ENCODE results near the gene ZFP91. TPM values are rescaled to one million over a fixed set of nuclear protein-coding genes. Genes with fewer than 3 reads are reported as not detected.

Gene ZFP91
- total RNA-seq, 1 donor from 2014 or later = 59.3 TPM

GRCh38 chr11:58640386-58641023 is 61.6 kb downstream of the ZFP91 start:
- peaks cover 12% of the 10 kb centered on the region for H3K4me1 Mint-ChIP-seq (ENCODE audit: low read depth)
- no peak overlapping the region for H3K27ac Mint-ChIP-seq
- H3K4me3 Mint-ChIP-seq (ENCODE audit: low read depth) = no peak overlapping the region
- H3K9me3 Mint-ChIP-seq = peaks cover 4% of the 10 kb centered on the region
- H3K36me3 Mint-ChIP-seq (ENCODE audit: low read depth) = no peaks in the 10 kb centered on the region
- H3K27me3 Mint-ChIP-seq (ENCODE audit: low read depth) = peaks cover 4% of the 10 kb centered on the region
- intact Hi-C loops (cut with micrococcal nuclease) = no loop called here
- DNase-seq (ENCODE audit: low spot score) = no peak

- peaks cover 12% of the 10 kb centered on the region for H3K4me1 Mint-ChIP-seq (ENCODE audit: low read depth)
- H3K27me3 Mint-ChIP-seq (ENCODE audit: low read depth) = peaks cover 4% of the 10 kb centered on the region
- peaks cover 8% of the 10 kb centered on the region for H3K9me3 Mint-ChIP-seq
- H3K27ac Mint-ChIP-seq = no peak overlapping the region
- intact Hi-C loops (cut with micrococcal nuclease) = no loop called here
- DNase-seq (ENCODE audit: low spot score) = no peak
- no peak overlapping the region for H3K4me3 Mint-ChIP-seq (ENCODE audit: low read depth)
- no peaks in the 10 kb centered on the region for H3K36me3 Mint-ChIP-seq (ENCODE audit: low read depth)
Observed at GRCh38 chr11:58641341-58641740, 62.5 kb downstream of the ZFP91 start.

GRCh38 chr11:58641803-58642581 is 63.1 kb downstream of the ZFP91 start:
- intact Hi-C loops (cut with micrococcal nuclease) = no loop called here
- Mint-ChIP-seq H3K4me1 (ENCODE audit: low read depth) (peaks cover 12% of the 10 kb centered on the region), H3K27ac (no peak overlapping the region), H3K9me3 (peaks cover 12% of the 10 kb centered on the region), H3K4me3 (ENCODE audit: low read depth) (no peak overlapping the region), H3K27me3 (ENCODE audit: low read depth) (peaks cover 4% of the 10 kb centered on the region), H3K36me3 (ENCODE audit: low read depth) (no peaks in the 10 kb centered on the region)
- no peak for DNase-seq (ENCODE audit: low spot score)

GRCh38 chr11:58645854-58646253 is 67.0 kb downstream of the ZFP91 start:
- DNase-seq (ENCODE audit: low spot score) = no peak
- Mint-ChIP-seq H3K4me1 (ENCODE audit: low read depth) (peaks cover 5% of the 10 kb centered on the region), H3K27ac (no peak overlapping the region), H3K27me3 (ENCODE audit: low read depth) (peaks cover 6% of the 10 kb centered on the region), H3K9me3 (peaks cover 12% of the 10 kb centered on the region), H3K4me3 (ENCODE audit: low read depth) (no peak overlapping the region), H3K36me3 (ENCODE audit: low read depth) (no peaks in the 10 kb centered on the region)
- intact Hi-C loops (cut with micrococcal nuclease) = no loop called here

- peaks cover 9% of the 10 kb centered on the region for H3K27me3 Mint-ChIP-seq (ENCODE audit: low read depth)
- H3K36me3 Mint-ChIP-seq (ENCODE audit: low read depth) = no peaks in the 10 kb centered on the region
- no peak overlapping the region for H3K4me3 Mint-ChIP-seq (ENCODE audit: low read depth)
- peaks cover 4% of the 10 kb centered on the region for H3K4me1 Mint-ChIP-seq (ENCODE audit: low read depth)
- no peak for DNase-seq (ENCODE audit: low spot score)
- H3K9me3 Mint-ChIP-seq = peaks cover 12% of the 10 kb centered on the region
- intact Hi-C loops (cut with micrococcal nuclease) = no loop called here
- no peak overlapping the region for H3K27ac Mint-ChIP-seq
Observed at GRCh38 chr11:58647141-58647699, 68.4 kb downstream of the ZFP91 start.

- intact Hi-C loops (cut with micrococcal nuclease) = no loop called here
- H3K27me3 Mint-ChIP-seq (ENCODE audit: low read depth) = peaks cover 7% of the 10 kb centered on the region
- H3K36me3 Mint-ChIP-seq (ENCODE audit: low read depth) = no peaks in the 10 kb centered on the region
- H3K27ac Mint-ChIP-seq = no peak overlapping the region
- H3K4me3 Mint-ChIP-seq (ENCODE audit: low read depth) = no peak overlapping the region
- peaks cover 12% of the 10 kb centered on the region for H3K9me3 Mint-ChIP-seq
- no peak for DNase-seq (ENCODE audit: low spot score)
- H3K4me1 Mint-ChIP-seq (ENCODE audit: low read depth) = peaks cover 4% of the 10 kb centered on the region
Observed at GRCh38 chr11:58647866-58648265, 69.0 kb downstream of the ZFP91 start.

GRCh38 chr11:58649623-58650022 is 70.8 kb downstream of the ZFP91 start:
- H3K4me3 Mint-ChIP-seq (ENCODE audit: low read depth) = no peak overlapping the region
- intact Hi-C loops (cut with micrococcal nuclease) = no loop called here
- H3K4me1 Mint-ChIP-seq (ENCODE audit: low read depth) = peaks cover 11% of the 10 kb centered on the region
- H3K27ac Mint-ChIP-seq = no peak overlapping the region
- H3K36me3 Mint-ChIP-seq (ENCODE audit: low read depth) = no peaks in the 10 kb centered on the region
- no peak for DNase-seq (ENCODE audit: low spot score)
- H3K9me3 Mint-ChIP-seq = peaks cover 8% of the 10 kb centered on the region
- peaks cover 5% of the 10 kb centered on the region for H3K27me3 Mint-ChIP-seq (ENCODE audit: low read depth)

GRCh38 chr11:58650496-58650895 is 71.6 kb downstream of the ZFP91 start:
- Mint-ChIP-seq H3K27me3 (ENCODE audit: low read depth) (peaks cover 5% of the 10 kb centered on the region), H3K9me3 (peaks cover 8% of the 10 kb centered on the region), H3K4me3 (ENCODE audit: low read depth) (no peak overlapping the region), H3K4me1 (ENCODE audit: low read depth) (peaks cover 13% of the 10 kb centered on the region), H3K36me3 (ENCODE audit: low read depth) (no peaks in the 10 kb centered on the region), H3K27ac (no peak overlapping the region)
- intact Hi-C loops (cut with micrococcal nuclease) = no loop called here
- no peak for DNase-seq (ENCODE audit: low spot score)

- intact Hi-C loops (cut with micrococcal nuclease) = no loop called here
- no peaks in the 10 kb centered on the region for H3K9me3 Mint-ChIP-seq
- DNase-seq (ENCODE audit: low spot score) = no peak
- H3K36me3 Mint-ChIP-seq (ENCODE audit: low read depth) = no peaks in the 10 kb centered on the region
- H3K27me3 Mint-ChIP-seq (ENCODE audit: low read depth) = peaks cover 6% of the 10 kb centered on the region
- H3K4me3 Mint-ChIP-seq (ENCODE audit: low read depth) = no peak overlapping the region
- H3K4me1 Mint-ChIP-seq (ENCODE audit: low read depth) = peaks cover 9% of the 10 kb centered on the region
- no peak overlapping the region for H3K27ac Mint-ChIP-seq
Observed at GRCh38 chr11:58652726-58653280, 73.9 kb downstream of the ZFP91 start.

- peak; percentile 51 for DNase-seq (ENCODE audit: low spot score)
- intact Hi-C loops (cut with micrococcal nuclease) = loop anchor here (1.0 to 2.0 kb wide), 2 partner anchors 21 to 134 kb away; no protein-coding TSS in a partner anchor
- Mint-ChIP-seq H3K36me3 (ENCODE audit: low read depth) (no peaks in the 10 kb centered on the region), H3K27ac (no peak overlapping the region), H3K27me3 (ENCODE audit: low read depth) (peaks cover 4% of the 10 kb centered on the region), H3K4me1 (ENCODE audit: low read depth) (peaks cover 9% of the 10 kb centered on the region), H3K4me3 (ENCODE audit: low read depth) (no peak overlapping the region), H3K9me3 (no peaks in the 10 kb centered on the region)
Observed at GRCh38 chr11:58654079-58654907, 75.4 kb downstream of the ZFP91 start.

- DNase-seq (ENCODE audit: low spot score) = no peak
- H3K27ac Mint-ChIP-seq = no peak overlapping the region
- H3K27me3 Mint-ChIP-seq (ENCODE audit: low read depth) = peaks cover 4% of the 10 kb centered on the region
- no peak overlapping the region for H3K4me3 Mint-ChIP-seq (ENCODE audit: low read depth)
- H3K4me1 Mint-ChIP-seq (ENCODE audit: low read depth) = peaks cover 9% of the 10 kb centered on the region
- H3K9me3 Mint-ChIP-seq = no peaks in the 10 kb centered on the region
- H3K36me3 Mint-ChIP-seq (ENCODE audit: low read depth) = no peaks in the 10 kb centered on the region
- intact Hi-C loops (cut with micrococcal nuclease) = loop anchor here (1.0 to 2.0 kb wide), 2 partner anchors 20 to 133 kb away; no protein-coding TSS in a partner anchor
Observed at GRCh38 chr11:58654908-58655296, 76.0 kb downstream of the ZFP91 start.

- H3K4me3 Mint-ChIP-seq (ENCODE audit: low read depth) = no peak overlapping the region
- intact Hi-C loops (cut with micrococcal nuclease) = no loop called here
- H3K27me3 Mint-ChIP-seq (ENCODE audit: low read depth) = peaks cover 4% of the 10 kb centered on the region
- peaks cover 9% of the 10 kb centered on the region for H3K4me1 Mint-ChIP-seq (ENCODE audit: low read depth)
- H3K9me3 Mint-ChIP-seq = no peaks in the 10 kb centered on the region
- no peaks in the 10 kb centered on the region for H3K36me3 Mint-ChIP-seq (ENCODE audit: low read depth)
- no peak for DNase-seq (ENCODE audit: low spot score)
- H3K27ac Mint-ChIP-seq = no peak overlapping the region
Observed at GRCh38 chr11:58656348-58656747, 77.5 kb downstream of the ZFP91 start.
